ENCODE results near the gene CALD1.

GRCh38 chr7:134742688-134743350 lies 36.6 kb upstream of the CALD1 start:
- TF ChIP-seq HIC1 (tag by site-specific recombination; IDR thresholded peaks at IDR 0.05) (no peak), TCF7L2 (IDR thresholded peaks at IDR 0.05; ENCODE audit: borderline replicate concordance, low read depth, low read length) (no peak), CTCF (tag by site-specific recombination; IDR thresholded peaks at IDR 0.05) (no peak), PRDM4 (tag by site-specific recombination; IDR thresholded peaks at IDR 0.05) (no peak), ZNF704 (tag by site-specific recombination; IDR thresholded peaks at IDR 0.05) (no peak), ZNF274 (IDR thresholded peaks at IDR 0.05; ENCODE audit: low read length) (no peak), ZNF274 (tag by site-specific recombination; IDR thresholded peaks at IDR 0.05; ENCODE audit: borderline replicate concordance) (no peak), ATF2 (tag by site-specific recombination; IDR thresholded peaks at IDR 0.05; ENCODE audit: low read depth) (no peak), ZNF621 (tag by site-specific recombination; IDR thresholded peaks at IDR 0.05) (no peak)

Measured in HEK293 (cell line).